AG10803 (cell line): ENCODE data around the gene SERPINB2.
A peak's percentile ranks its signal among the peaks of the same experiment; 100 is the strongest.
"Not testable (repeated sequence)": the region's sequence is repeated elsewhere in the genome, so short reads cannot be mapped to it uniquely, and the experiment has no call there.

Experiments used
- DNase-seq: peaks from one replicate; pipeline ENCODE4 v3.0.0; 2010; ENCODE audit warnings: low read depth
- H3K4me3 ChIP-seq: 2 replicates; pipeline ENCODE4 v1.5.1; 2011; ENCODE audit warnings: mild to moderate bottlenecking, low read length, control low read depth
- TF ChIP-seq, protein P1 (sequence below): conservative IDR thresholded peaks from 2 replicates; pipeline ENCODE4 v1.5.1; 2011; ENCODE audit warnings: mild to moderate bottlenecking, low read length, control low read depth, inconsistent platforms

The SERPINB2 gene

DNA sequence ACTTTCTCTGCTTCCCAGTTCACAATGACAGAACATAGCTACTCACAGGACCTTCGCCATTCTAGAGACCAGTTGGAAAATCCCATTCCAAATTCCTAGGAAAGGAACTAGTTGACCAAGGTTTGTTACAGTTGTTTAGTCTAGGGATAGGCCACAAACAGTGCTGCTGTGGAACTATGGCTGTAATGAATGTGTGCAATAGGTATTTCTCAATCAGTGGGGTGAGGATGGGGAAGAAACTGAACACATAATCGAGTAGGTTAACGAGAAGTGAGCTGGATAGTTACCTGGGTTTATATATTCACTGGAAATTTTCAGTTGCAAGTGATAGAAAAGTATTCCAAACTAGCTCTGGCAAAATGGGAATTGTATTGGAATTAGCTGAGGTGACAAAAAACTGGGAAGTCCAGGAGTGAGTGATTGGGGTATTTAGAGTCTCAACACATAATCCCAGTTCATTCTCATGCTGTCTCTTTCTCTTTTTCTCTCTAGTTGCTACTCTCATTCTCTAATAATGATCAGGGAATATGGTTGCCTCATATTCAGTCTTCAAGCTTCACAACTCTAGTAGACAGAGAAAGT lies 43.4 kb downstream of the SERPINB2 start:
- no peak overlapping the region for H3K4me3 ChIP-seq
- DNase-seq, result no peak
- TF ChIP-seq, protein P1, sequence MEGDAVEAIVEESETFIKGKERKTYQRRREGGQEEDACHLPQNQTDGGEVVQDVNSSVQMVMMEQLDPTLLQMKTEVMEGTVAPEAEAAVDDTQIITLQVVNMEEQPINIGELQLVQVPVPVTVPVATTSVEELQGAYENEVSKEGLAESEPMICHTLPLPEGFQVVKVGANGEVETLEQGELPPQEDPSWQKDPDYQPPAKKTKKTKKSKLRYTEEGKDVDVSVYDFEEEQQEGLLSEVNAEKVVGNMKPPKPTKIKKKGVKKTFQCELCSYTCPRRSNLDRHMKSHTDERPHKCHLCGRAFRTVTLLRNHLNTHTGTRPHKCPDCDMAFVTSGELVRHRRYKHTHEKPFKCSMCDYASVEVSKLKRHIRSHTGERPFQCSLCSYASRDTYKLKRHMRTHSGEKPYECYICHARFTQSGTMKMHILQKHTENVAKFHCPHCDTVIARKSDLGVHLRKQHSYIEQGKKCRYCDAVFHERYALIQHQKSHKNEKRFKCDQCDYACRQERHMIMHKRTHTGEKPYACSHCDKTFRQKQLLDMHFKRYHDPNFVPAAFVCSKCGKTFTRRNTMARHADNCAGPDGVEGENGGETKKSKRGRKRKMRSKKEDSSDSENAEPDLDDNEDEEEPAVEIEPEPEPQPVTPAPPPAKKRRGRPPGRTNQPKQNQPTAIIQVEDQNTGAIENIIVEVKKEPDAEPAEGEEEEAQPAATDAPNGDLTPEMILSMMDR, result no peak

DNA sequence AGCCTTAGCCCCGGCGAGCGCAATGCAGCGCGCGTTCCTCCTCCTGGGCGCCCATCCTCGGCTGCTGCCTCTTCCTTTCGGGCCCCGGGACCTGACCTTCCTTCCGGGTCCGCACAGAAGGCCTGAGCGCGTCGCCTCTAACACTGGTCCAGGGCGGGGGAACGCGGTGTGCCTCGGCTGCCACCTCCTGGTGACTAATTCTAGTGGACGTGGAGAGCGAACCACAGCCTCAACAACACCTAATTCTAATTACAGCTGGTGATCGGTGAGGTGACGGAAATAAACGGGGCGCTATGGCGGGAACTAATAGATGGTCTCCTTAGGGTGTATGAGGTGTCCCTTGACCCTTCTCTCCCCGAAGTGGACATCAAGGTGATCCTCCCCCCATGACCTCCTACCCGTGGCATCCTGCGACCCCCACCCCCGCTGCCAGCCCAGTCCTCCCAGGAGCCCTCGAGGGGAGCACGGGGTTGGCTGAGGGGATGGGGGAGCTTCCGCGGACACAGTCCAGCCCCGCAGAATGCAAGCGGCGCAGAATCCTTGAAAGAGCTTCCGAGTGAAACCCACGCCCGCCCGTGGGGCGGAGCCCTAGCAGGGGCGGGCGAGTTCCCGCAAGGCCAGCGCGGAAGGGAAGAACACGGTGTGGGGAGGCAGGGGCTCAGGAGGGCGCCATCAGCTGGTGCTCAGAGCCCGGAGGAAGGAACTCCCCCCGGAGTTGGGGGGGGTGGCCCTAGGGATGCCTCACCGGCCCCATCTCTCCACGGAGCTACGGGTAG lies 48.8 kb downstream of the SERPINB2 start:
- TF ChIP-seq, protein P1, result peak; percentile 67
- peak overlapping the region; percentile 77 for H3K4me3 ChIP-seq
- DNase-seq, result peak; percentile 72

DNA sequence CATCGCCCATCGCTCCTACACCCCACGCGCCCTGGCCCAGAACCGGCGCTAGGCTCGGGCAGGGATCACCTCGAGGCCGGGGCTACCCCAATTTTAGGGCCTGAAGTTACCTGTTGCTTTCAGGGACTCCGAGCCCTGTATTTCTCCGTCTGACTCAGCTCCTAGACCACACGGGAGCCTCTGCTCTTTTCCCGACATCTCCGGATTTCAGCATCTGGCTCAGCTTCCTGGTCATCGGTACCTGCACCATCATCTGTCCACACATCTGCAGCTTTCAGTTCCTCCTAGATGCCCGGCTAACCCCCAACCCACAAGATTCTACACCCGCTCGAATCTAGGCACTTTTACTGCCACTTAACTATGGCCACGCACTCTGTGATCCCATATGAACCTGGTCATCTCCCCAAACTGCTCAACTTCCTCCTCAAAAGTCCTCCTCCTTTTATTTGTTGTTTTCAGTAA lies 49.5 kb downstream of the SERPINB2 start:
- no peak for DNase-seq
- H3K4me3 ChIP-seq, result peak overlapping the region; percentile 77
- TF ChIP-seq, protein P1, result no peak

DNA sequence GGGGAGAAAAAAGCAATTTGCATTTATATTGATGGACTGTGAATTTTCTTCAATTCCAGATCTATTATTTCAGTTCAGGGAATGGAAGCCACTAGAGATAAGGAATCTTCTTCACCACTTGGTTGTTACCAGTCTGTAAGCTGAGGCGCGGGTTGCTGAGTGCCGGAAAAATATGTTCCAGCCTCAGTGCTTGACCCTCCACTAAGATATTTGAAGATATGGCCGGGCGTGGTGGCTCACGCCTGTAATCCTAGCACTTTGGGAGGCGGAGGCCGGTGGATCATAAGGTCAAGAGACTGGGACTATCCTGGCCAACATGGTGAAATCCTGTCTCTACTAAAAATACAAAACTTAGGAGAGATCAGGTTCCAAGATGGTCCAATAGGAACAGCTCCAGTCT lies 52.5 kb downstream of the SERPINB2 start:
- no peak overlapping the region for H3K4me3 ChIP-seq
- DNase-seq, result no peak
- TF ChIP-seq, protein P1, result no peak

DNA sequence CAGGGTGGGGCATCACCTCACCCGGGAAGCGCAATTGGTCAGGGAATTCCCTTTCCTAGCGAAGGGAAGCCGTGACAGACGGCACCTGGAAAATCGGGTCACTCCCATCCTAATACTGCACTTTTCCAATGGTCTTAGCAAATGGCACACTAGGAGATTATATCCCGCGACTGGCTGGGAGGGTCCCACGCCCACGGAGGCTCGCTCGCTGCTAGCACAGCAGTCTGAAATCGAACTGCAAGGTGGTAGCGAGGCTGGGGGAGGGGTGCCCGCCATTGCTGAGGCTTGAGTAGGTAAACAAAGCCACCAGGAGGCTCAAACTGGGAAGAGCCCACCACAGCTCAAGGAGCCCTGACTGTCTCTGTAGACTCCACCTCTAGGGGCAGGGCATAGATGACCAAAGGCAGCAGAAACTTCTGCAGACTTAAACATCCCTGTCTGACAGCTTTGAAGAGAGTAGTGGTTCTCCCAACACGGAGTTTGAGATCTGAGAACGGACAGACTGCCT lies 53.1 kb downstream of the SERPINB2 start:
- H3K4me3 ChIP-seq, DNase-seq: not testable (repeated sequence)

DNA sequence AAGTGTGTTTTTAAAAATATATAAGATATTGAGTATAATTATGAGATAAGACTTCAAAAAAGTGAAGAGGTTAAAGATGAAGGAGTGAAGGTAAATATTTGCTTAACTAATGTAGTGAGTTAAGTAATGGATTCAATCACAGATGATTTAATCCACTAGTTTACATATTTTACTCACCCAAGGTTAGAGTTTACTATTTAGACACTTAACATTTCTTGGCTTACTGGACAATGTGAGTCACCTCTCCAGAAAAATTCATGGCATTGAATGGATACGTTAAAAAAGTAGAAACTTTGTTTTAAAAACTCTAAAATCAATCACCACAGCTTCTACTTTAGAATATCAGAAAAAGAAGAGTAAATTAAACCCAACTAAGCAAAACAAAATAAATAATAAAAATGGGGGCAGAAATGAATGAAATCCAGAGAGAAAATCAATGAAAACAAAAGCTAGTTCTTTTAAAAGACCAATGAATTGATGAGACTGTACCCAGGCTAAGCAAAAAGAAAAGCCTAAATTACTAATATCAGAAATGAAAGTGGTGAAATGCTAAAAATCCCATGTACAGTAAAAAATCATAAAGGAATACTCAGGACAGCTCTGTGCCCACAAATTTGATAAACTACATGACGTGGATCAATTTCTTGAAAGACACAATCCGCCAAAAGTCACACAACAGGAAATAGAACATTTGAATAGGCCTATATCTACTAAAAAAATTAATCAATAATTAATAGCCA lies 59.7 kb downstream of the SERPINB2 start:
- TF ChIP-seq, protein P1, result no peak
- H3K4me3 ChIP-seq, result no peak overlapping the region
- no peak for DNase-seq

DNA sequence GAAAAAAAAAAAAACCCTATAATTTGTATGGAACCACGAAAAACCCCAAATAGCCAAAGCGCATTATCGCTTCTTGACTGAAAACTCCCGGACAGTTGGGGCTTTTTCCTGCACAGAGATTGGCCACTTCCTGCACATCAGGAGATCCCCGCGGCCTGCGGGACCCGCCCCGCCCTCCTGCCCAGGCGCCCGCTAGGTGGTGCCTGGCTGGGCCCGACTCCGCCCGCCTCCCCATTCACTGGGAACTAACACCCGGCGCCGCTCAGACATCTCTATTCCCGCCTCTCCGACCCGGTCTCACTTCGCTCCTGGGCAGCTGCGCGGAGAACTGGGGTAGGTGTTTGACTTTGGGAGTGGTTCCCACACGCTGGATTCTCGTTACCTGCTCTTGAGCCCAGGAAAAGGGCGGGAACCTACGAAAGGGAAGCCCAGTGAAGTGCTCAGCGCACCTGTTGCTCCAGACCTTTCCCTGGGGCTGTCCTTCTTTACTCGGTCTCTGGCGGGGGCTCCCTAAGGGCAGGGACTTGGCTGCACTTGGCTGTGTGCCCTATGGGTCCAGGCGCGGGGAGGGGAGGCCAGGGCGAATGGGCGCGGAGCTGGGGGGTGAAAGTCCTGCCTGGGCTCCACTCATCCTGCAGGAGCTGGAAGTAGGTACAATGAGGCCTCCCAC lies 61.7 kb downstream of the SERPINB2 start, which contains the start of gene HMSD:
HMSD (plus strand) TSS at position 234 of the 670 bp plus-strand sequence. CDS start 4,155 bp downstream, outside the sequence.
- peak within 1 kb of the TSS; percentile 59 for H3K4me3 ChIP-seq
- TF ChIP-seq, protein P1, result peak; percentile 41
- DNase-seq, result peak; percentile 22
